AML-193 (cell line): ENCODE data around the gene ACR.

ENCODE experiments used
- DNase-seq, 2 experiments: peaks; one replicate each; lab custom pipeline; 2025; lab: John Stamatoyannopoulos, UW

ACR gene

GRCh38 chr22:50717709-50718351 is 20.2 kb upstream of the ACR start:
- DNase-seq, result no peak

DNA sequence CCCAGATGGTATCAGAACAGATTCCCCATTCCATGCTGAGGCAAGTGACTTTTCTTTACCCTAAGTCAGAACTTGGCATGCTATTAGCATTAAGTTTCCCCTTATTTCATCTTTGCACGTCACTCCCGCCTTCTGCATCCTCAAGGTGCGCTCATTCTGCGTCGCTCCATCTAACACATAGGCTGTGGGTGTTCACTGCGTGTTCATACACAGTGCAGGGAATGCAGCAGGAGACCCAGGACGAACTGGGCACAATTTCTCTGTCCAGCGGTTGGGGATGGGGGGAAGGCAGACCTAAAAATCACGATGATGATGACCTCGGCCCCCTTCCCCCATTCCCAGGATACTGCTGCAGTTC is 19.7 kb upstream of the ACR start:
- DNase-seq, result no peak

DNA sequence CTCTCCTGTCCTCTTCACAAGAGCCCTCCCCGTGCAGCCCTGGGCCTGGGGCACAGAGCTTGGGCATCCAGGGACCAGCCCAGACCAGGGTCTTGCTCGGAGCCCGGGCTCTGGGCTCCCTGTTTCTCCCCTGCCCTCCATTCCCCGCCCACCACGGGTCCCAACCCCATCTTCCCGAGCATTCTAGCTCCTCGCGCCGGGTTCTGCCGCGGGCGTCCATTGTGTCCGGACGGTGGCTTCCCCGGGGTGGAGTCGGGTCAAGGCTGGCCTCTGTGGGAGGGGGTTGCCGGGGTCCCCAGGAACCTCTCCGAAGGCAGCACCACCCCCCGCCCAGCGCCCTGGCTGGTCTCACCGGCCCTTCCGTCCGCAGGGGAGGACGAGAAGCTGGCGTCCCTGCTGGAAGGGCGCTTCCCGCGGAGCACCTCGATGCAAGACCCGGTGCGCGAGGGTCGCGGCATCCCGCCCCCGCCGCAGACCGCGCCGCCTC is 18.1 kb upstream of the ACR start:
- no peak for DNase-seq

DNA sequence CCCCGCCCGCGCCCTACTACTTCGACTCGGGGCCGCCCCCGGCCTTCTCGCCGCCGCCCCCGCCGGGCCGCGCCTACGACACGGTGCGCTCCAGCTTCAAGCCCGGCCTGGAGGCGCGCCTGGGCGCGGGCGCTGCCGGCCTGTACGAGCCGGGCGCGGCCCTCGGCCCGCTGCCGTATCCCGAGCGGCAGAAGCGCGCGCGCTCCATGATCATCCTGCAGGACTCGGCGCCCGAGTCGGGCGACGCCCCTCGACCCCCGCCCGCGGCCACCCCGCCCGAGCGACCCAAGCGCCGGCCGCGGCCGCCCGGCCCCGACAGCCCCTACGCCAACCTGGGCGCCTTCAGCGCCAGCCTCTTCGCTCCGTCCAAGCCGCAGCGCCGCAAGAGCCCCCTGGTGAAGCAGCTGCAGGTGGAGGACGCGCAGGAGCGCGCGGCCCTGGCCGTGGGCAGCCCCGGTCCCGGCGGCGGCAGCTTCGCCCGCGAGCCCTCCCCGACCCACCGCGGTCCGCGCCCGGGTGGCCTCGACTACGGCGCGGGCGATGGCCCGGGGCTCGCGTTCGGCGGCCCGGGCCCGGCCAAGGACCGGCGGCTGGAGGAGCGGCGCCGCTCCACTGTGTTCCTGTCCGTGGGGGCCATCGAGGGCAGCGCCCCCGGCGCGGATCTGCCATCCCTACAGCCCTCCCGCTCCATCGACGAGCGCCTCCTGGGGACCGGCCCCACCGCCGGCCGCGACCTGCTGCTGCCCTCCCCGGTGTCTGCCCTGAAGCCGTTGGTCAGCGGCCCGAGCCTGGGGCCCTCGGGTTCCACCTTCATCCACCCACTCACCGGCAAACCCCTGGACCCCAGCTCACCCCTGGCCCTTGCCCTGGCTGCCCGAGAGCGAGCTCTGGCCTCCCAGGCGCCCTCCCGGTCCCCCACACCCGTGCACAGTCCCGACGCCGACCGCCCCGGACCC is 17.4 kb upstream of the ACR start:
- no peak for DNase-seq

DNA sequence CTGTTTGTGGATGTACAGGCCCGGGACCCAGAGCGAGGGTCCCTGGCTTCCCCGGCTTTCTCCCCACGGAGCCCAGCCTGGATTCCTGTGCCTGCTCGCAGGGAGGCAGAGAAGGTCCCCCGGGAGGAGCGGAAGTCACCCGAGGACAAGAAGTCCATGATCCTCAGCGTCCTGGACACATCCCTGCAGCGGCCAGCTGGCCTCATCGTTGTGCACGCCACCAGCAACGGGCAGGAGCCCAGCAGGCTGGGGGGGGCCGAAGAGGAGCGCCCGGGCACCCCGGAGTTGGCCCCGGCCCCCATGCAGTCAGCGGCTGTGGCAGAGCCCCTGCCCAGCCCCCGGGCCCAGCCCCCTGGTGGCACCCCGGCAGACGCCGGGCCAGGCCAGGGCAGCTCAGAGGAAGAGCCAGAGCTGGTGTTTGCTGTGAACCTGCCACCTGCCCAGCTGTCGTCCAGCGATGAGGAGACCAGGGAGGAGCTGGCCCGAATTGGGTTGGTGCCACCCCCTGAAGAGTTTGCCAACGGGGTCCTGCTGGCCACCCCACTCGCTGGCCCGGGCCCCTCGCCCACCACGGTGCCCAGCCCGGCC is 16.7 kb upstream of the ACR start:
- no peak for DNase-seq

GRCh38 chr22:50722048-50722701 is 15.8 kb upstream of the ACR start:
- no peak for DNase-seq

DNA sequence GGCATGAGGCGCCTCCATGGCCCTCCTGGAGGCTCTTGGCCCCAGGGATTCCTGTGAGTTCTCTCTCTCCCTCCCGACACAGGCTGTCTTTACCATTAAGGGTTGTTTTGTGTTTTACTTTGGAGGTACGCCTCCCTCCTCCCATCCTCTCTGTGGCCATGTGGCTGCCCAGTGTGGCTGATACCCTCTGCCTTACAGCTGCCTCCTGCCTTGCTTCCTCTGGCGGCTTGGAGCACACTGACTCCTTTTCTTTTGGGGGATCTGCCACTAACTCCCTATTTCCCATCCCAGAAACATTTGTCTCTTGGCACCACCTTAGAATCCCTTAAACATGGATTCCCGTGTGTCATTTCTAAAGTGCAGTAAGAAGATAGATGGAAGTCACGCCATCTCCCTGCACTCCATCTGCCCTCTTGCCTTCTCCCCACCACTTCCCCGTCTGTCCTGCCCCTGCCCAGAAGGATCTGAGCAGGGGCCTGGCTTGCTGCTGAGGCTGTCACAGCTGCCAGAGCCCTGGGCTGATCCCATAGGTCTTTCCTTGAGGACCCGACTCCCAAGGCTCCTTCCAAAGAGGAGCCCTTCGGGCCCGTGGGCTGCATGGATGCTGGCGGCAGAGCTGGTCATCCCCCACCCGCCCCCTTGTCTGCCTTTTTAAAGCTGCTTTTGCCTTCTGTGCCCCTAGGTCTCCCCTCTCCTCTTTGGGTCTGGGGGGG is 15.1 kb upstream of the ACR start:
- DNase-seq, result no peak

GRCh38 chr22:50723991-50724390 is 14.0 kb upstream of the ACR start:
- no peak for DNase-seq

DNA sequence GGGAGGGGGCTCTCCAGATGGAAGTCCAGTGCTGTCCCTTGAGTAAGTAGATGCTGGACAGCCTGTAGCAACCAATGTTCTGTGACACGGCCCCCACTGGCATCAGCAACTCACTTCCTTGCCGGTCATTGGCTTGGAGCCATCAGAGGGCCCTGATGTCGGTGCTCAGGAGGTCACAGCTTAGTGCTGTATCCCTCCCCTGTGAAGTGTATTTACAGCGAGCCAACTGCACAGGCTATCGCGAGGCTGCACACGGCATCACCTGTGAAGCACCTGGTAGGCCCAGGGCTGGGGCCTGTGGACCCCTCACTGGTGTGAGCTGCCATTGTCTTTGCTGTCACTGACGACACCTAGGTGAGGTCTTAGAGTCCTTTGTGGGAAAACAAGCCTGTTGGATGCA is 13.4 kb upstream of the ACR start:
- DNase-seq, result no peak

DNA sequence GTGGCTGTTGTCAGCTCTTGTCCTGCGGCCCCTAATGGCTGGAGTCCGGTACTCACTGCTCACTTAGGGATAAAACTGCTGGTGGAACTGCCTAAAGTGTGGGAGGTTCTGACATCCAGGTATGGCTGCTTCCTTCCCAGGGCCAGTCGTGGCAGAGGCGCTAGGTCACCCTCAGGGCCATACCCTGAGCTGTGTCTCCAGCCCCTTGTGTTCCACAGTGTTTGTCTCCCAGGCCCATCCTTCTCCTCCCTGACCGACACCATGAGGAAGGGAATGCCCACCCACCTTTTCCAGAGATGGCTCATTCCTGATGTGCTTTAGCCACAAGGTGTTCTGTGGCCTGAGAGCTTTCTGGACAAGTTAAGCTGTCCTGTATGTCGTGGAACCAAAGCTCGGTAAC is 12.4 kb upstream of the ACR start:
- no peak for DNase-seq

DNA sequence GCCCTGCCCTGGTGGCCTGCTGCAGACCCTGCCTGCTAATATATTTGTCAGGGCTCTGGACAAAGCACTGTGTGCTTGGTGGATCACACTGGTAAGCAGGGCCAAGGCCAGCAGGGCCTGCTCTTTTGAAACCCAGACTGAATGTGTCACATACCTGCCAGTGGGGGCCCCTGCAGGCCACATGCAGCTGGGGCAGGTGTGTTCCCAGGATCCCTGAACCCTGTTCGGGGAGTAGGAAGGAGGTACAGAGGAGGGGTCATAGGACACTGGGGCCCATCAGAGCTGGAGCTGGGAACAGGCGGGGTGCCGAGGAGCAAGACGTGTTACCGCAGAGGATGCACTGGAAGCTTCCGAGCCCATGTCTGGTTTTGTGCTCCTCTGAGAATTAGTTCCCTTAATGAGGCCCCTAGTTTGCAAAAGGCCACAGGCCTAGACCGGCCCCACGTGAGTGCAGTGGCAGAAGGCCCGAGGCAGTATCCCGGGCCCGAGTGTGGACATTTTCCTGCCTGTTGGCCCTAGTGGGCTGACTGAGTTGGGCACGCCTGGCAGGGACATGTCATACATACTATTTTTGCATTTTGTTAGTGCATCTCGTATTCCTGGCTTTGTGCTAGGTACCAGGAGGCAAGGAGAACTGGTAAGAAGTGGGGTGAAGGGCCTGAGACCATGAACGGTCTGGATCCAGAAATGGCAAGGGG is 11.2 kb upstream of the ACR start:
- no peak for DNase-seq

GRCh38 chr22:50727678-50728522 is 10.1 kb upstream of the ACR start:
- no peak for DNase-seq

DNA sequence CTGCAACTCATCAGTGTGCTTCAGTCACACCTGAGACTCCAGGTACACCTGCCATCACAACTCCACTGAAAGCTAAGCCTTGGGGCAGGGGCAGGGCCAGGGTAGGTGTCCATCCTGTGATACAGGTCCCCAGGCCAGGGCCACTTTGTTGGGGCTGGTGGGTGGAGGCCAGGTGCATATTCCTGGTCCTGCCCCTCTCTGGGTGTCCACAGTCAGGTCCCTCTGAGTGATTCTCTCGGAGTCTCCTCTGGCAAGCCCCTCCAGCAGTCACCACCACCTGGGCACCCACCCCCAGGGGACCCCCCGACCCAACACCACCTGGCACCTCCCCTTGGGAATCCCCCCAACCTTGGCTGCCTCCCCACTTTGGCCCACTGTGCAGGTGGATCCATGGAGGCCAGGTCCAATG is 9.5 kb upstream of the ACR start:
- no peak for DNase-seq

- no peak for DNase-seq
Measured at GRCh38 chr22:50729391-50730012, 8.5 kb upstream of the ACR start.

GRCh38 chr22:50730013-50730891 is 7.8 kb upstream of the ACR start:
- no peak for DNase-seq

- no peak for DNase-seq
Measured at GRCh38 chr22:50730941-50731661, 6.9 kb upstream of the ACR start.

DNA sequence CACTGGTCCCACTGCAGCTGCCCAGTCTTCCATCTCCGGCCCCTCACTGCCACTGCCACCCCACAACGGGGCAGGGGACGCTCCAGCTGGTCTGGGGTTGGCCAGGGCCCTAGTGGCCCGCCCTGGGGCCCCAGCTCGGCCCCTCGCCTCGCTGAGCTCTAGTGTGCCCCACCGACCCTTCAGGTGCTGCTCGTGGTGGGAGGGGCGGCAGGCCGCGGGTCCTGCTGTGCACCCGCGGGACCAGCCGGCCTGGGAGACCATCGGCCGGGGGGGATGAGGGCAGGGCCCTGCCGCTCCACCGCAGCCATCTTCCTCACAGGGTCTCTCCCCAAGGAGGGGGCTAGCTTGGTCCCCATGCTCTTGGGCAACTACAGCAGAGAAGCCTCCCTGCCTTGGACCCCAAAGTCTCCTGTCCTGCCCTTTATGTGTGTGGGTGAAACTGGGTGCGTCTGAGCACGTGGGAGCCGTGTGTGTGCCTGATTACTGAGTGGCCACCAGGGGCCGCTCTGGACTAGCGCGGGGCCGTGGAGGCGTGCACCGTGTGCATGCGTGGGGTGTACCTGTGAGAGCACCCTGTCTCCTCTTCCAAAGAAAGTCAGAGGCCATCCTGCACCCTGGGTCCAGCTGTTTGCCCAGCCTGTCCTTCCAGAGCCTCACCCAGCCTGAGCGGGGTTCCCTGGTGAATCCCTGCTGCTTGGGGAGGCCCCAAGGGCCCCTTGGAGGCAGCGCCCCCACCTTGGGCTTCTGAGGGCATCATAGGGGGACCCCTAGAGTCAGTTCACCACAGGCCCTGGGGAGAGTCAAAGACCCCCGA is 6.0 kb upstream of the ACR start:
- peak; percentile 21 to 38 for DNase-seq
